ENCODE results near the gene LY86. TPM values are rescaled to one million over a fixed set of nuclear protein-coding genes. Genes with fewer than 3 reads are reported as not detected.

The LY86 gene
- total and polyA plus RNA-seq, 10 of the 15 experiments (the other 5 are each of a cell fraction or from before 2014, with no cell fraction given): 68.2 to 457 (median 128) TPM

- no TSS peak for BruUV-seq (replicated peaks)
- ChIA-PET POLR2A (no interaction called here), SMC1A (ENCODE audit: uncharacterized antibody, unreplicated experiment) (no interaction called here), RAD21 (ENCODE audit: unreplicated experiment) (no interaction called here), CTCF (no interaction called here)
- WGBS (ENCODE audit: insufficient coverage, insufficient replicate concordance, low lambda C conversion rate, missing lambda C conversion rate): 95% methylated on average over 2 of the region's 2 CpGs
- H3K79me2 ChIP-seq (ENCODE audit: control insufficient read depth, insufficient read depth, low read length): no peaks in the 10 kb centered on the region
- H4K20me1 ChIP-seq (ENCODE audit: control insufficient read depth, insufficient read depth): no peaks in the 10 kb centered on the region
- FAIRE-seq: no peak
- no peak overlapping the region for H2AFZ ChIP-seq (ENCODE audit: control insufficient read depth, low read depth, low read length)
- H3K4me3 ChIP-seq: no peak overlapping the region
- H3K36me3 ChIP-seq (ENCODE audit: control insufficient read depth in 2 of 2, insufficient read depth in 2 of 2, low read length in 1 of 2): no peaks in the 10 kb centered on the region
- H3K4me1 ChIP-seq (ENCODE audit: control insufficient read depth, insufficient read depth, low read length): peaks cover 29% of the 10 kb centered on the region
- TF ChIP-seq PKNOX1 (IDR thresholded peaks at IDR 0.05) (no peak), JUND (IDR thresholded peaks at IDR 0.05; ENCODE audit: low read depth, low read length) (no peak), IRF3 (IDR thresholded peaks at IDR 0.05) (no peak), ZBTB11 (CRISPR knock-in tag; IDR thresholded peaks at IDR 0.05) (no peak), CHD4 (IDR thresholded peaks at IDR 0.05) (no peak), WRNIP1 (IDR thresholded peaks at IDR 0.05; ENCODE audit: borderline replicate concordance, low read depth, low read length) (no peak), ZNF217 (IDR thresholded peaks at IDR 0.05) (no peak), CHD1 (IDR thresholded peaks at IDR 0.05; ENCODE audit: low read depth, low read length) (no peak), KAT2A (conservative IDR thresholded peaks at IDR 0.05; ENCODE audit: control insufficient read depth, low read depth, low read length) (no peak), TARDBP (IDR thresholded peaks at IDR 0.05; ENCODE audit: borderline replicate concordance) (no peak)
- no peak overlapping the region for H3K9ac ChIP-seq (ENCODE audit: control insufficient read depth, insufficient read depth, low read length)
- no peak for ATAC-seq
- no peak overlapping the region for H3K4me2 ChIP-seq (ENCODE audit: control insufficient read depth, insufficient read depth)
- intact Hi-C loops (cut with micrococcal nuclease; ENCODE audit: unreplicated experiment) (no loop called here), in situ Hi-C loops (cut with MboI) (no loop called here)
- H3K27ac ChIP-seq (ENCODE audit: control insufficient read depth, insufficient read depth): no peak overlapping the region
- peaks cover 28% of the 10 kb centered on the region; the same call in 2 of the 3 replicates for H3K9me3 ChIP-seq (replicated peaks; ENCODE audit: control insufficient read depth, insufficient read depth, low read length)
- no peak for DNase-seq (ENCODE audit: low read depth, low spot score)
- H3K27me3 ChIP-seq (replicated peaks in 1 of 2; ENCODE audit: control insufficient read depth in 2 of 2, insufficient read depth in 2 of 2, low read length in 1 of 2): no peaks in the 10 kb centered on the region
These were observed 101.6 kb downstream of the LY86 start for GRCh38 chr6:6690144-6690483.

Measured in GM12878 (cell line).